Stimulated activated CD8-positive, alpha-beta memory T cell treated with anti-CD3 and anti-CD28 coated beads, Interleukin-7, amount 100 ng/mL, for 24 hours (primary cell): Measurements from ENCODE around the gene CEP72.
A peak's percentile ranks its signal among the peaks of the same experiment; 100 is the strongest.
"Not testable (repeated sequence)": the region's sequence is repeated elsewhere in the genome, so short reads cannot be mapped to it uniquely, and the experiment has no call there.

ENCODE experiments used
- DNase-seq: peaks from one replicate; pipeline ENCODE4 v3.0.0-alpha.2; 2020; ENCODE audit warnings: low read depth

The CEP72 gene, protein sequence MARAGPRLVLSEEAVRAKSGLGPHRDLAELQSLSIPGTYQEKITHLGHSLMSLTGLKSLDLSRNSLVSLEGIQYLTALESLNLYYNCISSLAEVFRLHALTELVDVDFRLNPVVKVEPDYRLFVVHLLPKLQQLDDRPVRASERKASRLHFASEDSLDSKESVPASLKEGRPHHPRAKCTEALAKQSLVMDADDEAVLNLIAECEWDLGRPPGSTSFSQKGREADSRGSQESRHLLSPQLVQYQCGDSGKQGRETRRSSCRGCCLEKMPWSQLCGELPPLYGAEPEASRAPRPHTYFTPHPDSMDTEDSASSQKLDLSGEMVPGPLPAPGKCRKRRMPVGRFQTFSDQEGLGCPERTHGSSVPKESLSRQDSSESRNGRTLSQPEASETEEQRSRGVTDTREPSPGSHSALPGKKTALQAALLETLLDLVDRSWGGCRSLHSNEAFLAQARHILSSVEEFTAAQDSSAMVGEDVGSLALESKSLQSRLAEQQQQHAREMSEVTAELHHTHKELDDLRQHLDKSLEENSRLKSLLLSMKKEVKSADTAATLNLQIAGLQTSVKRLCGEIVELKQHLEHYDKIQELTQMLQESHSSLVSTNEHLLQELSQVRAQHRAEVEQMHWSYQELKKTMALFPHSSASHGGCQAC

DNA sequence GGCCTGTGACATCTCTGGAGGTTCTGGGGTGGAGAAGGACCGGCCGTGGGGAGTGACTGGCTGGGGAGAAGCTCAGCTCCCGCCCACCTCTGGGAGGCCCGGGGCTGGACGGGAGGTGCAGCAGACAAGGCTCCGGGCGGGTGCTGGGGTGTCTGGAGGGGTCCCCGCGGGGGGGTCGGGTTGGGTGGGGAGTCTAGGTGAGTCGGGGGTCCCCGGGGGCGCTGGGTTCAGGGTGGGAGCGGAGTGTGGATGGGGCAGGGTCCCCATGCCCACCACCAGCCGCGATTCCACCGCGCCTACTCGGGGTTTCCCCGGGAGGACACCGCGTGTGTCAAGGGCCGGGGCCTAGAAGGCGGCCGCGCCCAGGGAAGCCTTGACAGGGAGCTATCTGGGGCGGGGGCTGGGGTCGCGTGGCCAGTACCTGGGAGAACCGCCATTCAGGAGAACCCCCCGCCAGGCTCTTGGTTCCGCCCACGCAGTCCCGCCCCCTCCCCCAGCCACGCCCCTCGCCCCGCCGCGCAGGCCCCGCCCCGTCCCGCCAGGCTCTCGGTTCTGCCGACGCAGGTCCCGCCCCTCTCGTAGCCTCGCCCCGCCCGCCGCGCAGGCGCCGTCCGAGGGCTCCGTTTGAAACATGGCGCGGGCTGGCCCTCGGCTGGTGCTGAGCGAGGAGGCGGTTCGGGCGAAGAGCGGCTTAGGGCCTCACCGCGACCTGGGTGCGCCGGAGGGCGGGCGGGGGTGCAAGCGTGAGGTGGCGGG, at the start of gene CEP72:
Gene CEP72, plus strand, starts transcription at position 610 of the 756 bp plus-strand sequence. Its CDS starts 22 bp downstream, at position 632.
- DNase-seq = peak; percentile 91

DNA sequence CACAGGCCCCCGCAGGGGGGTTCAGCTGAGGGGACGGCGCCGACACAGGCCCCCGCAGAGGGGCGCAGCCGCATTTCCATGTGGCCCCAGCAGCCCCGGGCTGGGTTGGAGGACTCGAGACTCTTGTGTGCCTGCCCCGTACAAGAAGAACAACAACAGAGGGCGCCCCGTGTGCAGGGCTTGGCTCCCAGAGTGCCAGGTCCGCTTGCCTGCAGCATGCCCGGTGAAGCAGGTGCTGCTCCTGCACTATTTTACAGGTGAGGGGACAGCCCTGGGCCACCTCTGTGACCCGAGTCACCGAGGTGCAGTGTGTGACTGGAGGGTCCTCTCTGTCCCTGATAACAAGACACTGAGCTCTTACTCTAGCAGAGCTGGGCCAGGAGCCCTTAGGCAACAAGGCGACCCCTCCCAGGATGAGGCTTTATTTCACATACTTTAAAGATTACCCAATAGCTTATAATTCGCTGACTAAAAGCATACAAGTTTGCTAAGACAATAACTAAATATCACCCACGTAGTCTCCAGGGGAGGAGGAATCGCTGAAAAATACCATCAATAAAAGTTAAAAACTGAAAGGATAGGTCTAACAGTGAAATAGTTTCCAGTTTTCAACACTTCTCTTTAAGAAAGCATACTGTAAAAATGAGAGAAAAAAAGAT, 46.2 kb upstream of the CEP72 start:
- DNase-seq = no peak

DNA sequence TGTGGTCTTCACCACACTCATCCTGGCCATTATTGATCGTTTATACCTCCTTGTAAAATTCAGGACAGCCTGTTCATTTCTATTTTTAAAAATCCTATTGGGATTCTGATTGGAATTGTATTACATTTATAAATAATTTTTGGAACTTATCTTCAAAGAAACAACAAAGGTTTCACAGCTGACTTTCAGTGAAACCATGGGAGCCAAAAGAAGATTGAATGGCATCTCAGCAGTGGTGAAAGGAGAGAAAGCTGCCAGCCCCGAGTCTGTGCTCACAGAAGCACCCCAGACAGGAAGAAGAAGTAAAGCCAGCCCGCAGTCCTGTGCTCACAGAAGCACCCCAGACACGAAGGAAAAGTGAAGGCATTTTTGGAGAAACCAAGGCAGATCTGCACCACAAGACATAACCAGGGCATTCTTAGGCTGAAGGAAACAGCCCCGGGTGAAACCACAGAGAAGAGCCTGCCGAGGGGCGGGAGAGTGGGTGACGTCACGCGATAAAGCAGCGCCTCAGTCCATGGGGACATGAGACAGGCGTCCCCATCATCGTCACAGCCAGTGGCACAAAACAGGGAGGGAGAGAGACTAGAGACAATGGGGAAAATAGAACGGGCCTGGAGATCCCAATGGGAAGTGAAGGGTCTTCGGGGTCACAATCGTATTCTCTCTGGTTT, 45.4 kb upstream of the CEP72 start:
- no peak for DNase-seq

DNA sequence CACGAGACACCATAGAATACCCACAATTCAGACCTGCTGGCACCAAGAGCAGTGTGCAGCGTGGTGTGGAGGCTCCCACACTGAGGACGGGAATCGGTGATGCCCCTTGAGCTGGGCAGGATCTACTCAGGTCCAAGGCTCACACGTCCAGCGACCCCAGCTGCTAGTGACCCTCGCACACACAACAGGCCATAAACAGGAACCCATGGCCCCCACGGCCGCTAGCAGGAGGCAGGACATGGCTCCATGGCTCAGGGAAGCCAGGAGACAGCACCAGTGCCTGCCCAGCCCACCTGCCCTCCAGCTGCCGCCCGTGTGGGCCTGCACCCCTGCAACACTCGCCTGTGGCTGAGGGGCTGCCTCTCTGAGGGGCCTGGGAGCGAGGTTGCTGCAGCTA, 44.5 kb upstream of the CEP72 start:
- no peak for DNase-seq

DNA sequence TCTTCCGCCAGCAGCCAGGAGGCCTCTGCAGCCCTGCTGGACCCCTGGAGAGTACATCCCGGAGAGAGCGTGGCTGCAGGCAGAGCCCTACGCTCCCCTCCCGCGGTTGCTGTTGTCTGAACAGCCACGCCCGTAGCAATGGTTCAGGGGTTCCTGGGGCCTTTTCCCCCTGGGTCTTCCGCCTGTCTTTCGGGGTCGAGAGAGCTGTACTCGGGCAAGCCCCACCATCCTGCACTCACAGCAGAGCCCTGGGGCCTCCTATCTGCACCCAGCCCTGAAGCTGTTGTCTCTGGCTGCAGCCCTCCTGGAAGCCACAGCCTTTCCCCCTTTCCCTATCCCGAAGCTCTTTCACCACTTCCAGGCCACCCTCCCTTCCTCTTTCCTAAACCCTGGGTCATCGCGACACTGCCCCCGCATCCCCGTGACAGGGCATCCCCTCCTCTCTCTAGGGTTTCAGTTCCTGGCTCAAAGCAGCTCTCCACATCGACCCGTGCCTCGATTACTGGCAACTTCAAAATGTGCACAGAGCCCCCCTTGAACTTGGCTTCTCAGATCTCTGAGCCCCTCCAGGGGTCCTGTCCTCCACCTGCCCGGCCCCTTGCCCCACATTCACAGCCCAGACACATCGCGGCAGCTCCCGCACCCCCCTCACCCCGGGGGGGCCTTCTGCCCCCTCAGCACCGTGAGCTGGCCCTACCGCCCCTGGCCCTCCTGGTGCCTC, 43.9 kb upstream of the CEP72 start:
- no peak for DNase-seq

DNA sequence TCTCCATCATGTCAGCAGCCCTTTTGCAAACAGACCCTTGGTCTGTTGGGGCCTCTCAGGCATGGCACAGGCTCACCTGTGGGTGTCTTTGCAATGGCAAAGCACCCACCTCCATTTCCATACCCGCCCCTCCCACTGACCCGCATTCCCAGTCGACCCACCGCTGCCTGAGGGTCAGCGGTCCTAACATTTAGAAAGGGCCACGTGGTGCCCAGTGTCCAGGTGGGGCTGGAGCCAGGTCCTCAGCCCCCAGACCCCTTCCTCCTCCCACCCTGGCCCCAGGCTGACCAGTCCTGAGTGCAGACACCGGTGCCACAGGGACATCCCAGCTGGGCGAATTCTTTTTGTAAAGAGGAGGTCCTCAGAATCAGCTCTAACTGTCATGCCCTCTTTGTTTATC, 43.3 kb upstream of the CEP72 start:
- DNase-seq = no peak

DNA sequence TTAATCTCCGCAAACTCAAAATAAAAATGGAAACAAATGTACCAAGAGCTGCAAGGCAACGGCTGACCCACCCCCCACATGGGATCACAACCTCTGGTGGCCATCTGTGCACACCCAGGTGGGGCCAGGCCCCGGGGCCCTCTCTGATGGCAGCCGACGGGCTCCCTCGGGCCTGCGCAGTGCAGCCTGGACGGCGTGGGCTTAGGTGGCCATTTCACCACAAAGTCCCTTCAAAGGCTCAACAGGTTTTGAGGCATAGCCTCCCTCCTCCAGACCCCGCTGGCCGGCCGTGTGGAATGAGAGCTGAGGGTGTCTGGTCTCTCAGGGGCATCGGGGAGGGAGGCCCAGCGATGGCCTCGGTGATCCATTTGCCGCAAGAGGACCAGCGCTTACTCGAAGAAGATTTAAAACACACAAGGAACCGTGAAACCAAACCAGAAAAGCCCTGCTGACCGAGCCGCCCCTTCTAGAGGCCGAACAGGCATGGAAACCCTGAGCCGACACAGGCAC, 42.7 kb upstream of the CEP72 start:
- DNase-seq = no peak

DNA sequence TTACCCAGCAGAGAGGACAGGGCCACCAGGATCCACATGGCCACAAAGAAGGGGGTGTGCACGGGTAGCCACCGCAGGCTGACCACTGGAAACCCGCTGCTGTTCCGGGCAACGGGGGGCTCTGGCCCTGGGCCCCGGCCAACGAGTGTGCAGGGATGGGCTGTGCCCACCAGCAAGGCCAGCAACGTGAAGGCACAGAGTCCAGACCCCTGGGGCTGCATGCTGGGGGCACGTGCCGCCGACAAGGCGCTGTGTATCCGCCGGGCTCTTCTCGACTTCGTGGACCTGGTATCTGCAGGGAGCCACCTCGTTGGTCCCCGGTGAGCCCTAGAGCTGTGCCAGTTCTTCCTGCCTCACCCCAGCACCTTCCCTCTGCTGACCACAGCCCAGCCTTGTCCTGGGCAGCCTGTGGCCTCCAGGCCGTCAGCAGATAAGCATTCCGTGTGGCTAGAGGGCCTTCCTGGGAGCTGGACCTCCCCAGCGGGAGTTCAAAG, 42.2 kb upstream of the CEP72 start:
- no peak for DNase-seq

DNA sequence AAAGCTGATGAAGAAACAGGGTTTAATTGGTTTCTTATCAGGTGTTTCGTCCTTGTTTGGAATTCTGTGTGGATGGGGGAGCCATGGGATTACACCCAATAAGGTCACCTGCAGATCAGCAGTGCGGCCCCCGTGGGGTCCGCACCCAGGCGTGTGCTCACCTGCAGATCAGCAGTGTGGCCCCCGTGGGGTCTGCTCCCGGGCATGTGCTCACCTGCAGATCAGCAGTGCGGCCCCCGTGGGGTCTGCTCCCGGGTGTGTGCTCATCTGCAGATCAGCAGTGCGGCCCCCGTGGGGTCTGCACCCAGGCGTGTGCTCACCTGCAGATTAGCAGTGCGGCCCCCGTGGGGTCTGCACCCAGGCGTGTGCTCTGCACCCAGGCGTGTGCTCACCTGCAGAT, 41.7 kb upstream of the CEP72 start:
- no peak for DNase-seq

DNA sequence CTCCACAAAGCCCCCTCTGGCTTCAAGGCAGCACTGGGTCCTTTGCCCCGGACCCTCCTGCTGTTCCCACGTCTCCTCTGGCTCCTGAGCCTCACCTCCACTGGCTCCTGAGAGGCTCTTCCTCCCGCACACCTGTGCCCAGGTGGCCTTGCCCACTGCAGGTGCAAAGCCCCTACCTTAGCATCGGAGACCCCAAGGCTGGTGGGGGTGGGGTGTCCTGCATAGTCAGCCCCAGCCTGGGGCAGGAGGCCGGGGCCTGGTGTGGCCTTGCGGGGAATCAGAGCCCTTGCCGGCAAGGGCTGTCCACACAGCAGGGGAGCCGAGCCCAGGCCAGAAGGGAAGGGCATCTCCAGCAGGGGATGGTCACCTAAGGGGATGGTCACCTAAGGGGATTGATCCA, 41.3 kb upstream of the CEP72 start:
- no peak for DNase-seq

DNA sequence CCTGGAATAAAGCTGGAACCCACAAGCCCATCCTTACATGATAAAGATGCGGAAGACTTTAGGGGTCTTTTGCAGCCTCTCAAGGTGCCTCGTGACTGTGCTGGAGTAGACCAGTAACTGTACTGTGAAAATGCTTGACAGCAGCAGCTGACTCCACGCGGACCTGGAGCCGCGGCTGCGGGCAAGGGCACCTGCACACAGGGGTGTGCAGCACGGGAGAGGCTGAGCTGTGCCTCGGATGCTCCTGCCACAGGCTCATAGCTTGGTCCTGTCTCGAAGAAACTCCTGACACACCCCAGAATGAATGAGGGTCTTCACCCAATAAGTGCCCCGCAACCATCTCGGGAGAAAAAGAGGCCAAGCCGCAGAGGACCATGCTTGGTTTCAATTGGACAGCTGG, 40.3 kb upstream of the CEP72 start:
- no peak for DNase-seq

DNA sequence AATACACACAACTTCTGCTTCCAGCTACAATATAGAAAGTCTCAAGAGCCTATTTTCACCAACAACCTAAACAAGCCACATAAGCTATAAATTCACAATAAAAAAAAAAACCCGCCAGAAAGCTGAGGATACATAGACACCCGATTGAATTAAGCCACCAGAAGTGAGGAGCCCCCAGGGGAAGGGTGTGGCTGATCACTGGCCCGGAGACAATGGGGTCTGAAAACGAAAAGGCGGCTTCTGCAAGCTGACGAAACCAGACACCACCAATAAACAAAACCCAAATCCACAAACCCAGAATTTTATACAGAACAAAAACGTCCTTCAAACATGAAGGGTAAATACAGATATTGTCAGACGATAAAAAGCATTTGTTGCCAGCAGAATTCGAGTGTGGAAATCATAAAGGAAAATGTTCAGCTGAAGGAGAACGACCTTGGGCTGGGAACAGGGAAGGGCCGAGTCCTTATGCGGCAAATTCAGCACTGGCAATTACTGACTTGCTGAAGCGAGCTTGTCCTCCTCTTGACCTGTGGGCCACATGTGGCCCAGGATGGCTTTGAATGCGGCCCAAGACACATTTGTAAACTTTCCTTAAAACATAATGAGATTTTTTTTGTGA, 39.6 kb upstream of the CEP72 start:
- no peak for DNase-seq

DNA sequence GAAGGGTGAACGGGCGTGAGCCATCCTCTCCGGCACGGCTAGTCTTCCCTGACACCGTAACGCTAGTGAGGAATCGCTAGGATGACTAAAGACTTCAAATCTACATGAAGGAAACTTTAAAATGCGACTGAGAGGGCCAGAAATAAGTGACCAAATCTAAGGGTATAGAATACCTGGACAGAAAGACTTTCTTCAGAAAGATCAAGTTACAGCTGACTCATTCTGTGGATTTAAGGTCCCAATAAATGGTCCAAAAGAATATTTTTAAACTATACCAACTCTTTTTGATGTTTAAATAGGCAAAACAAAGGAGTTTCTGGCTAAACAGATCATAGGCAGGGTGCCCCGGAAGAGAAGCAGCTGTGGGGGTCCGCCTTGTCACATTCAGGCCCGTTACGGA, 38.9 kb upstream of the CEP72 start:
- DNase-seq = no peak

DNA sequence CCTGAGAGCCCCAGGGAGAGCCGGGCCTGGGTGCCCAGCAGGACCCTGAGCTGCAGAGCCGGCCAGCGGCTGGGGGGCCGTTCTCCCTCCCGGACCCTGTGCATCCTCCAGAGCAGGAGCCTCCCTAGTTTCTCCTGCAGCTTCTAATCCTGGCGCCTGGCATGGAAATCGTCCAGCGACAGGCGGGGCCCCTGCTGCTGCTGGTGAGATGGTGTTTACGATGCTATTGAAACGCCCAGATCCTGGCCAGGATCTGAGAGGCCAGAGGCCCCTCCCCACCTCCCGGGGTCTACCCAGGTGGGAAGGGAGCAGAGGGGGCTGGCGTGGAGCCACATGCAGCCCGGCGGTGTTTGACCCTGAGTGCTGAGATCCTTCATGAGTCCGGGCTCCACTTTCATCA, 38.2 kb upstream of the CEP72 start:
- no peak for DNase-seq

DNA sequence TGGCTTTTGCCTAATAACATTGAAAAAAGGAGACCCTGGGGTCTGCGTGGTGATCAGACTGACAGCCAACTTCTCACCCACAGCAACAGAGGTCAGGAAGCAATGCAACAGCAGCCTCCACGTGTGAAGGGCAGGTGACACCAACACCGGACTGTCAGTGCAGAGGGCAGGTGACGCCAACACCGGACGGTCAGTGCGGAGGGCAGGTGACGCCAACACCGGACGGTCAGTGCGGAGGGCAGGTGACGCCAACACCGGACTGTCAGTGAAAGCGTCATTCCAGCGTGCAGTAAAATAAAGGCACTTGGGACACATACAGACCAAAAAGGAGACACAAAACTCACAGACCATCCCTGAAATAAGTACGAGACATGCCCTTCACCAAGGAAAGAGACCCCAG, 37.2 kb upstream of the CEP72 start:
- no peak for DNase-seq

DNA sequence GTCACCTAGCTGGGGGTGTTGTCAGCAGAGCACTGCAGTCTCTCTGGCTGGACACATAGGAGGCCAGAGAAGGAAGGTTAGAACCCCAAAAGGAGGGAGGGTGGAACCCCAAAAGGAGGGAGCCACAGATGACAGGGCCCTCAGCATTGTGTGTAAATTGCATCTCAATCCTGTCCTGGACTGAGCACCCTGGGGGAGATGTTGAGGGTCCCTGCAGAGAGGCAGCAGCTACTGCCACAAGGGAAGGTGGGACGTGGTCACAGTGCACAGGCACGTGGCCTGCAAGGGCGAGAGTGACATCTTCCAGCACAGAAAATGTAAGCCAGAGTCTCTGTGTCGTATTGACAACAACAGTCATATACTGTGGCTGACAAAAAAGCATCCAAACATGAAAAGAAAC, 36.5 kb upstream of the CEP72 start:
- DNase-seq = no peak

DNA sequence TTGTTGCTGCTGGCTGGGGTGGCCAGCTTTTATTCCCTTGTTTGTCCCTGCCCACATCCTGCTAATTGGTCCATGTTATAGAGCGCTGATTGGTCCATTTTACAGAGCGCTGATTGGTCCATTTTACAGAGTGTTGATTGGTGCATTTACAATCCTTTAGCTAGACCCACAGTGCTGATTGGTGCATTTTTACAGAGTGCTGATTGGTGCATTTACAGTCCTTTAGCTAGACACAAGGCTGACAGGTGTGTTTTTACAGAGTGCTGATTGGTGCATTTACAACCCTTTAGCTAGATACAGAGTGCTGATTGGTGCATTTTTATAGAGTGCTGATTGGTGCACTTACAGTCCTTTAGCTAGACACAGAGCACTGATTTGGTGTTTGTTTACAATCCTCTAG, 34.9 kb upstream of the CEP72 start:
- DNase-seq = not testable (repeated sequence)

DNA sequence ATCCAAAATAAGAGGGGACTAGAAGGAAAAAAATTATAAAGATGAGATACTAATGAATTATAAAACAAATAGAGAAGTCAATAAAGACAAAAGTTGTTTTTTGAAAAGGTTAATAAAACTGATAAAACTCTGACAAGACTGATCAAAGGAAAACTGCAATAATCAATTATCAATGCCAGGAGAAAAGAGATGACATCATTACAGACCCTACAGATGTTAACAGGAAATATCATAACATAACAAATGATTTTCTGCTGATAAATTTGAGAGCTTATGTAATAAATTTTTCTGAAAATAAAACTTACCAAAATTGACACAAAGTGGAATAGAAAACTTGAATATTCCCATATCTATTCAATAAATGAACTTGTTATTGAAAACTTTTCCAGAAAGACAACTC, 34.3 kb upstream of the CEP72 start:
- no peak for DNase-seq

DNA sequence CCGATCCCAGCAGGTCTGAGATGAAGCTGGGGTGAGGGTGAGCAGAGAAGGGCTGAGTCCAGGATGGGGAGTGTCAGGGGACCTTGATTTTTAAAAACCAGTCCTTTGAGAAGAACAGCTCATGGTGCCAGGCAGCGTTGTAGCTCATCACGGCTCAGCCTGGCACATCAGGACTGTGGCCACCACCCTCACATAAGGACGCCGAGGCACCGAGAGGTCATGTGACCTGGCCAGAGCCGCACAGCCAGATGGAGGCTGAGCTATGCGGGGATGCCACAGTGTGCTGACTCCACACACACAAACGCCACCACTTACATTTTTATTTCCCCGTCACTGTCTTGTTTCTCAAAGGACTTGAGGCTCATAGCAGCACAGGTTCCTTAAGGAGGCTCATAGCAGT, 32.9 kb upstream of the CEP72 start:
- DNase-seq = no peak

DNA sequence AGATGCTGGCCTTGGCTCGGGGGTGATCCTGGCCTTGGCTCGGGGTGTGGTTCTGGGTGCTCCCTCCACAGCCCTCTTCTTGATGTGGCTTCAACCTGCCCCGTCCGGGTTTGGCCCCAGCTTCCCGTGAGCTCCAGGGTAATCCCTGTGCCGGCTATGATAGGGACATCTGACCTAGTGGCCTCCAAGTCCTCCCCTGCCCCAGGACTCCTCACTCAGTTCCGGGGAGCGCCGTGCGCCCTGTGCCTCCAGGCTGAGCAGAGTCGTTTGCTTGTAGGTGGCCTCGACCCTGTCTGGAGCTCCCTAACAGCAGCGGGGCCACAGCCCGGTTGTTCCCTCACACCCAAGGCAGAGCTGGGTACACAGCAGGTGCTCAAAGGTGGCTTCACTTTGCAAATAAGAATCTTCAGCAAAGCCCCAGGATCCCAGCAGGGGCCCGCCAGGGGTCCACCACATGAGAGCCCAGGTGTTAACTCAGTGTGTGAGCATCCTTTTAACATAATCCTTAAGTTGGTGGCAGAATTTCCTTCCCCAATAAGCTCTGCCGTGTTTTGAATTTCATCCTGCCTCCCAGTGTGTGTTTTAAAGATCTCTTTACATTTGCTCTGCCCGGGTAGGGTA, 32.3 kb upstream of the CEP72 start:
- no peak for DNase-seq
